Osteoblast (primary cell): ENCODE data around the gene ZDHHC11. TPM values are rescaled to one million over a fixed set of nuclear protein-coding genes. Genes with fewer than 3 reads are reported as not detected.
A peak's percentile ranks its signal among the peaks of the same experiment; 100 is the strongest.
"Not testable (repeated sequence)": the region's sequence is repeated elsewhere in the genome, so short reads cannot be mapped to it uniquely, and the experiment has no call there.

Experiments
- DNase-seq: peaks from one replicate; pipeline ENCODE4 v3.0.0; 2011; ENCODE audit warnings: low spot score, mixed read lengths; ENCODE audit not compliant: insufficient read length; ENCODE audit errors: missing footprints
- H2AFZ ChIP-seq: 2 replicates; pipeline ENCODE4 v1.6.0; 2011; ENCODE audit warnings: mild to moderate bottlenecking, low read length
- H3K27ac ChIP-seq: 2 replicates; pipeline ENCODE4 v1.5.1; 2011; ENCODE audit warnings: mild to moderate bottlenecking, low read depth, low read length, moderate library complexity
- H3K27me3 ChIP-seq: 2 replicates; pipeline ENCODE4 v1.6.0; 2012; ENCODE audit warnings: mild to moderate bottlenecking, control low read depth, inconsistent platforms, low read length, moderate library complexity; ENCODE audit not compliant: insufficient read depth
- H3K36me3 ChIP-seq: 2 replicates; pipeline ENCODE4 v1.5.1; 2011; ENCODE audit warnings: mild to moderate bottlenecking, low read length, control low read depth, moderate library complexity; ENCODE audit not compliant: insufficient read depth
- H3K4me1 ChIP-seq: 2 replicates; pipeline ENCODE4 v1.5.1; 2011; ENCODE audit warnings: mild to moderate bottlenecking, low read length, control low read depth, moderate library complexity; ENCODE audit not compliant: insufficient read depth
- H3K4me2 ChIP-seq: 2 replicates; pipeline ENCODE4 v1.6.0; 2011; ENCODE audit warnings: mild to moderate bottlenecking, low read length; ENCODE audit not compliant: insufficient read depth
- H3K4me3 ChIP-seq: fragments of 200-600 bp; sonication (generic); 3 replicates; pipeline ENCODE4 v1.5.1; 2012; ENCODE audit warnings: mild to moderate bottlenecking, low read length, inconsistent platforms; ENCODE audit not compliant: insufficient read depth
- H3K79me2 ChIP-seq: 2 replicates; pipeline ENCODE4 v1.6.0; 2012; ENCODE audit warnings: mild to moderate bottlenecking, low read length, control low read depth, inconsistent platforms; ENCODE audit not compliant: insufficient read depth
- H3K9me3 ChIP-seq: 2 replicates; pipeline ENCODE4 v1.5.1; 2011; ENCODE audit warnings: low read depth, low read length, control low read depth
- H4K20me1 ChIP-seq: 2 replicates; pipeline ENCODE4 v1.6.0; 2012; ENCODE audit warnings: mild to moderate bottlenecking, low read length, control low read depth; ENCODE audit not compliant: insufficient read depth
- total RNA-seq: library from RNA; depleted of rRNA; stranded (reverse); fragments of >200 nt; gene quantifications from 2 replicates; pipeline ENCODE4 v1.2.3, GENCODE V29; 2012

ZDHHC11 gene
- total RNA-seq, 1 donor = 1.8 TPM

DNA sequence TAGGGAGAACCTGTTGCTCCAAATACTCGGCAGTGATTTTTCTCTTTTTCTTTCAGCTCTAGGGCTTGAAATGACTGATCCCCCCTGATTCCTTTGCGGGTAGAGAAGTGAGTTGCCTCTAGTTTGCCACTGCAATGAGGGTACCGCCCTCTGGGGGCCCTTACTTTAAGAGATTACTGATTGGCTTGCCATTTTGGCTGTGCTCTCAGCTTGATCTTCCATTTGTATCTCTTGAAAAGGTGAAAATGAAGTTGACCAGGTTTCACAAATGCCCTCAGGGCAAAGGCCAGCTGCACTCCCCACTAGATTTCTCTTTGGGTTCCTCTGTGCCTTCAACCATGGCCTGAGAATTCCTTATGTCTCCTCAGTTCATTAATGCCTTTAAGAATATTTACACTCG lies 52.8 kb downstream of the ZDHHC11 start:
- DNase-seq, H4K20me1 ChIP-seq, H3K79me2 ChIP-seq, H2AFZ ChIP-seq, H3K27ac ChIP-seq, H3K27me3 ChIP-seq, H3K4me1 ChIP-seq, H3K9me3 ChIP-seq, H3K36me3 ChIP-seq, H3K4me2 ChIP-seq, H3K4me3 ChIP-seq: not testable (repeated sequence)

DNA sequence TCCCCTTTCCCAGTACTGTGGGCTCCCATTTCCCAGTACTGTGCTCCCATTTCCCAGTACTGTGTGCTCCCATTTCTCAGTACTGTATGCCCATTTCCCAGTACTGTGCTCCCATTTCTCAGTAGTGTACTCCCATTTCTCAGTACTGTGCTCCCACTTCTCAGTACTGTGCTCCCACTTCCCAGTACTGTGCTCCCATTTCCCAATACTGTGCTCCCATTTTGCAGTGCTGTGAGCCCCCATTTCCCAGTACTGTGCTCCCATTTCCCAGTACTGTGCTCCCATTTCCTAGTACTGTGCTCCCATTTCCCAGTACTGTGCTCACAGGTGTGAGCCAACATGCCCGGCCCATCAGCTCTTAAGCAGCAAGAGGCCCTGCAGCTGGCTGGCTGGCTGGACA lies 54.9 kb downstream of the ZDHHC11 start:
- H3K36me3 ChIP-seq, DNase-seq, H3K4me2 ChIP-seq, H3K9me3 ChIP-seq, H4K20me1 ChIP-seq, H3K27ac ChIP-seq, H3K4me3 ChIP-seq, H3K27me3 ChIP-seq, H3K79me2 ChIP-seq, H2AFZ ChIP-seq, H3K4me1 ChIP-seq: not testable (repeated sequence)

DNA sequence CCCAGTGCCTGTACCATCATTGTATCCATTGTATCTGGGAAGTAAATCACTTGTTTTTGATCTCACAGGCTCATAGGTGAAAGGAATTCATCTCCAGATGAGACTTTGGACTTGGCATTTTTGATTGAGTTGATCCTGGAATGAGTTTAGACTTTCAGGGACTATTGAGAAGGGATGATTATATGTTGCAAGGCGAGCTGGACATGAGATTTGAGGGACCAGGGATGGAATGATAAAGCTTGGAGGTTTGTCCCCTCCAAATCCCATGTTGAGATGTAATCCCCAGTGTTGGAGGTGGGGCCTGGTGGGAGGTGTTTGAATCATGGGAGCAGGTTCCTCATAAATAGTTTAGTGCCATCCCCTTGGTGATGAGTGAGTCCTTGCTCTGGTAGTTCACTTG lies 55.8 kb downstream of the ZDHHC11 start:
- H3K27me3 ChIP-seq, H3K4me2 ChIP-seq, H2AFZ ChIP-seq, H3K9me3 ChIP-seq, H3K79me2 ChIP-seq, H3K4me1 ChIP-seq, H3K4me3 ChIP-seq, H3K27ac ChIP-seq, DNase-seq, H4K20me1 ChIP-seq, H3K36me3 ChIP-seq: not testable (repeated sequence)

DNA sequence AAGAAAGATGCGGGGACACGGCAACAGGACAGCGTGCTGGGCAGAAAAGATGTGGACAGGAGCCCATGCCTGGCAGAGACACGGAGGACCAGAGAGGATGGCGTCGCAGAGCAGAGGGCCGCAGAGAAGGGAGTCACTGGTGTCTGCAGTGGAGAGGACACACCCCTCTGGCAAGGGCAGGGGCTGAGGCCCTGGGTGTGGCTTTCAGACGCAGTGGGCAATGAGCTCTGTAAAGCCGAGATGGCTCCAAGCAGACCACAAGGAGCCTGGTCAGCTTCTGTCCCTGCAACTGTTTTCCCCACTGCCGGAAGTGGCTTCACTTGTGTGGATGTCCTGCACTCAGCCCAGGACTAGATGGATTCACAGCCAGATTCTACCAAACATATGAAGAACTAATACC lies 62.1 kb downstream of the ZDHHC11 start:
- H3K27ac ChIP-seq, H3K9me3 ChIP-seq, H4K20me1 ChIP-seq, DNase-seq, H3K79me2 ChIP-seq, H3K27me3 ChIP-seq, H3K4me2 ChIP-seq, H3K4me3 ChIP-seq, H2AFZ ChIP-seq, H3K4me1 ChIP-seq, H3K36me3 ChIP-seq: not testable (repeated sequence)

DNA sequence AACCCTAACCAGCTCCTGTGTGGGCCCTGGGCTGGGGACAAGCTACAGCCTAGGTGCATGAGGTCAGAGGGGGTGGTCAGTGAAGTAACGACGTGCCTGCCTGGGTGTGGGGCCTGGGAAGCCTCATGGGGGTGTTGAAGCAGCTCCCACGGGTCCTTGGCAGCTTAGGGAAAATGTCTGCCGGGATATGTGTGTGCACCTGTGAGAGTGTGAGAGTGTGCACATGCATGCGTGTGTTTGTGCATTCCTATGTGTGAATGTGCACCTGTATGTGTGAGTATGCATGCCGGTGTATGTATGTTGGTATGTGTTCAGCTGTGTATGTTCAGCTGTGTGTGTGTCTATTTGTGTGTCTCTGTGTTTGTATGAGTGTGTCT lies 62.9 kb downstream of the ZDHHC11 start:
- not testable (repeated sequence) for H3K79me2 ChIP-seq, H4K20me1 ChIP-seq, H3K4me1 ChIP-seq, DNase-seq, H2AFZ ChIP-seq, H3K27me3 ChIP-seq, H3K9me3 ChIP-seq, H3K4me2 ChIP-seq, H3K4me3 ChIP-seq, H3K27ac ChIP-seq, H3K36me3 ChIP-seq

DNA sequence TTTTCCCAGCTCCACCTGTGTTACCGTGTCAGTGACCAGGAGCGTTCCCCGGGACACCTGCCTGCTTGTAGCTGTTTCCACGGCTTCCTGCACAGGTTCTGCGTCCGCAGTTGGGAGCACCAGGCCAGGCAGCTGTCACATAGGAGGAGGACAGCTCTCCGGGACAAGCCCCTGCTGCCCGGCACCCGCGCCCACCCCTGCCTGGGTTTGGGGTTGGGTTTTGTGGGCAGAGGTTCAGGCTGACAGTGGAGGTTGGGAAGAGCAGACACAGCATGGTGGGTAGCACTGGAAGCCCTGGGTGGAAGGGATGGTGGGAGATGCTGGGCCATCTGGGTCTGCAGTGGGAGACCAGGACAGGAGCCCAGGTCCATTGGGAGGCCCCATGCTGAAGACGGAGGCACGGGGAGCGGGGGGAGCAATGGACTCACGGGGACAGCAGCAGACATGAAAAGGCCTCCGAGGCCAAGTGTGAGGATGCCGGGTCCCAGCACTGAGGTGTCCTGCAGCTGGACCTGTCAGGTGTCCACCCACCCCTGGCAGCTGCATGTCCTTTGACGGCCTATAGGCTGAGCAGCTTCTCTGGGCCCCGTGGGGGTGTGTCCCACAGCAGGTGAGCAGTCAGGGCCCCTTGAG lies 63.4 kb downstream of the ZDHHC11 start:
- H3K27ac ChIP-seq, H3K27me3 ChIP-seq, H2AFZ ChIP-seq, DNase-seq, H3K79me2 ChIP-seq, H3K4me1 ChIP-seq, H3K36me3 ChIP-seq, H3K9me3 ChIP-seq, H3K4me2 ChIP-seq, H4K20me1 ChIP-seq, H3K4me3 ChIP-seq: not testable (repeated sequence)

DNA sequence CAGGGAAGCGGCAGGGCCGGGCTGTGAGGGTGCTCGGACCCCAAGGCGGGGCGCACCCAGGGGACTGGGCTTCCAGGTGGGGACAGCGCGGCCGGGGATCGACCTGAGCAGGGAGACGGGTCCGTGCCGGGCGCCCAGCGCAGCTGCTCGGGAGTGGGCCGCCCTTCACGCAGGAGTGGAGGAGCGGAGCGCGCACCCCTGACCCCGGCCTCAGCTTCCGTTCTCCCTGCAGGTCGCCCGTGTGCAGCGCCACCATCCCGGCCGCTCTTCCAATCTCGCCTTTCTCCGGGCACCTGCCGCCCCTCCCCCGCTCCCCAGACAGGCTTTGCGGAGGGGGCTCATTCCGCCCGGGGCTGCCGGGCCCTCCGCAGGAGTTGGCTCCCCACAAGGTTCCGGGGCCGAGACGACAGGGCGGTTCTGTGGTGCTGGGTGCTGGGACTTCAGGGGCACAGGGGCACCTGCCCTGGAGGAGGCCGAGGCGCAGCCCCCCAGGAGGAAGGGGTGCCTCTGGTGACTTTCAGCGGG lies 65.5 kb downstream of the ZDHHC11 start:
- H3K27ac ChIP-seq, H3K4me3 ChIP-seq, H2AFZ ChIP-seq, DNase-seq, H3K27me3 ChIP-seq, H3K36me3 ChIP-seq, H3K79me2 ChIP-seq, H4K20me1 ChIP-seq, H3K4me1 ChIP-seq, H3K9me3 ChIP-seq, H3K4me2 ChIP-seq: not testable (repeated sequence)

DNA sequence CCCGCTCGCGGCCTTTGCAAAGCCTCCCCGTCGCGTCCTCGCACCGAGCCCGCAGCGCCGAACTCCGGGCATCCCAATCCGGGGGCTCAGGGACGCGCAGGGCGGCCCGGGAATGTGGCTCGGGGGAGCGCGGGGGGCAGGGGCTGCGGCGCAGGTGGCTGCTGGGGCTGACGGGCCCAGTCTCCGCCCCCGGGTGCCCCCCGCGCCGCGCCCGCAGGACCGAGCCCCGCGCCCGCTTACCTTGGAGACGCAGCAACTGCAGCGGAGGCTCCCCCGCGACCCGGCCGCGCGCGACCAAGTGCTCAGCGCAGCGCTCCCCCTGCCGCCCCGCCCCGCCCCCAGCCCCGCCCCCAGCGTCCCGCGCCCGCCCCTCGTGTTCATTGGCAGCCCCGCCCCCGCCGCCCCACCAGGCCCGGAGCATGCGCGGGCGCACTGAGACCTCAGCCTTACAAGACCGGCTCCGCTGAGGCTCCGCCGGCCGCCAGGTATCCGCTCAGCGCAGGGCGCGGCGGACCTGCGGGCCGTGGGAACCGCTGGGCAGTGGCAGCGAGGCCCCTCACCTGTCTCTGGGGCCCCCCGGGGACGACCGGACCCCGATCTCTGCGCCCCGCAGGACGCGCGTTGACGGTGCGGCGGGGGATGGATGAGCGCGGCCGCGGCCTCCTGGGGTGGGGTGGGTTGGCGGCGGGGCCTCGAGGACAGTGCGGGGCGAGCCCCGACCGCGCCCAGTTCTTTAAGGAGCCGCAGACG lies 66.2 kb downstream of the ZDHHC11 start, which contains the start of gene ZDHHC11B:
TSS of gene ZDHHC11B (minus strand) at position 302 of the 750 bp plus-strand sequence. CDS start 17,810 bp downstream, outside the sequence.
- H3K79me2 ChIP-seq, H3K27me3 ChIP-seq, H3K27ac ChIP-seq, H3K4me3 ChIP-seq, H3K4me2 ChIP-seq, H3K4me1 ChIP-seq, H3K36me3 ChIP-seq, H3K9me3 ChIP-seq, H4K20me1 ChIP-seq, H2AFZ ChIP-seq: not testable (repeated sequence)
- DNase-seq = peak; percentile 91

DNA sequence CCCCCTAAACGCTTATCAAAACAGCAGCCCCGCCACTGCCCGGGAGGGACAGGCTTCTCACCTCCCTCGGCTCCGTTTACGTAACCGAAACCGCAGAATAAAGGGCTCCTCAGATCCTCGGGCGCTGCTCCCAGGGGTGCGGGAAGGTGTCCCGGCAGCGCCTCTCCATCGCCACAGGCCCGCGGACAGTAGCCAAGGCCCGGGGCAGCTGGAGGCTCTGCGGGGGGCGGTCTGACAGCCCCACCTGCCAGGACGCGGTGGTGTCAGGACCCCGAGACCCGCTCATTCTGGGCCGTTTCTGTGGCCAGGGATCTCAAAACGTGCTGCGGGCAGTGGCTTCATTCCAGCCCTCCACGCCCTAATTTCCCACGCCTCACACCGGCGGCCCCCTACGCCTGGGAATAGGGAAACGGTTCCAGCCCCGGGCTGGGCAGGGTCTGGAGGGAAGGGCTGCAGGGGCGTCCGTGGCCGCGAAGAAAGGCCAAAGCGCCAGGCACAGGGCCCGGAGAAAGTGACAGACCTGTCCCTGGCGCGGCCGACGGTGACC lies 66.8 kb downstream of the ZDHHC11 start:
- not testable (repeated sequence) for H3K79me2 ChIP-seq, H2AFZ ChIP-seq, H3K36me3 ChIP-seq, H4K20me1 ChIP-seq, H3K4me3 ChIP-seq, H3K4me2 ChIP-seq, DNase-seq, H3K27me3 ChIP-seq, H3K4me1 ChIP-seq, H3K9me3 ChIP-seq, H3K27ac ChIP-seq
